ENCODE data around the gene ONECUT3.
A peak's percentile ranks its signal among the peaks of the same experiment; 100 is the strongest.
"Not testable (repeated sequence)": the region's sequence is repeated elsewhere in the genome, so short reads cannot be mapped to it uniquely, and the experiment has no call there.

ONECUT3 gene

GRCh38 chr19:1752757-1753728, at the start of gene ONECUT3:
TSS of gene ONECUT3 (plus strand) at chr19:1753506. CDS start at chr19:1753663, 157 bp downstream.
- no peak for DNase-seq (ENCODE audit: low read depth in 4 of 4, low spot score in 1 of 4)

DNA sequence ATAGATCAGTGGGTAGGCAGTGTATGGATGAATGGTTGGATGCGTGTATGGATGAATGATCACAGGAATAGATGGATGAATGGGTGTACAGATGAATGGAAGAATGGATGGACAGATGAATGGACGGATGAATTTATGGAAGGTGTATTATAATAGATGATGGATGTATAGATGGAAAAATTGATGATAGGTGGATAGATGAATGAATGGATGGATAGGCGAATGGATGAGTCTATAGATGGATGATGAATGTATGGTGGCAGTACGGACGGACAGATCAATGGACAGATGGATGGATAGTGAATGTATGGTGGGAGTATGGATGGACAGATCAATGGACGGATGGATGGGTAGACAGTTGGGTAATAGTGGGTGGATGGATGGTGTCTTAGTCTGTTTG, 49.0 kb upstream of the ONECUT3 start:
- DNase-seq (ENCODE audit: low read depth in 4 of 4, low spot score in 1 of 4) = no peak

GRCh38 chr19:1705367-1705766, 47.9 kb upstream of the ONECUT3 start:
- DNase-seq (ENCODE audit: low read depth in 4 of 4, low spot score in 1 of 4) = no peak

GRCh38 chr19:1706646-1707045, 46.7 kb upstream of the ONECUT3 start:
- DNase-seq (ENCODE audit: low read depth in 4 of 4, low spot score in 1 of 4) = not testable (repeated sequence)

- DNase-seq (ENCODE audit: low read depth in 4 of 4, low spot score in 1 of 4) = no peak
Observed at GRCh38 chr19:1707240-1707639, 46.1 kb upstream of the ONECUT3 start.

DNA sequence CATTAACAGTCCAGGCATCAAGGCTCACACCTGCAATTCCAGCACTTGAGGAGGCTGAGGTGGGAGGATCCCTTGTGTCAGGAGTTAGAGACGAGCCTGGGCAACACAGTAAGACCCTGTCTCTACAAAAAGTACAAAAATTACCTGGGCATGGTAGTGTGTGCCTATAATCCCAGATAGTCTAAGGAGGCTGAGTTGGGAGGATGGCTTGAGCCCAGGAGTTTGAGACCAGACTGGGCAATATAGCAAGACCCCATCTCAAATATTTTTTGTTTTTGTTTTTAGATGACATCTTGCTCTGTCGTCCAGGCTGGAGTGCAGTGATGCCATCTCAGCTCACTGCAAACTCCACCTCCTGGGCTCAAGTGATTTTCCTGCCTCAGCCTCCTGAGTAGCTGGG, 40.1 kb upstream of the ONECUT3 start:
- no peak for DNase-seq (ENCODE audit: low read depth in 4 of 4, low spot score in 1 of 4)

- DNase-seq (ENCODE audit: low read depth in 4 of 4, low spot score in 1 of 4) = no peak
Observed at GRCh38 chr19:1715540-1715939, 37.8 kb upstream of the ONECUT3 start.

DNA sequence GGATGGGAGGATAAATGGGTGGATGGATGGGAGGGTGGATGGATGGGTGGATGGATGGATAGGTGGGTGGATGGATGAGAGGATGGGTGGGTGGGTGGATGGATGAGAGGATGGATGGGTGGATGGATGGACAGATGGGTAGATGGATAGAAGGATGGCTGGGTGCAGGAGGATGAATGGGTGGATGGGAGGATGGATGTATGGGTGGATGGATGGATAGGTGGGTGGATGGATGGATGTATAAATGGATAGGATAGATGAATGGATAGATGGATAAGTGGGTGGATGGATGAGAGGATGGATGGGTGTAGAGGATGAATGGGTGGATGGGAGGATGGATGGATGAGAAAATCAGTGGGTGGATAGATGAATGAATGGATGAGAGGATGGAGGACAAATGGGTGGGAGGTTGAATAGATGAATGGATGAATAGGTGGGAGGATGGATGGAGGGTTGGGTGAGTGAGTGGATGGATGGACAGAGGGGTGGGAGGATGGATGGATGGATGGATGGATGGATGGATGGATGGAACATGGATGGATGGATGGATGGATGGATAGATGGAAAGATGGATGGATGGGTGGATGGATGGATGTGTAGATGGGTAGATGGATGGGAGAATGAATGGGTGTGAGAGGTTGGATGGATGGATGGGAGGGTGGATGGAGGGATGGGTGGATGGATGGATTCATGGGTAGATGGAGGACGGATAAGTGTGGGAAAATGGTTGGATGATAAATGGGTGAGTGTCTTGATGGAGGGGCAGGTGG, 35.9 kb upstream of the ONECUT3 start:
- DNase-seq (ENCODE audit: low read depth in 4 of 4, low spot score in 1 of 4) = no peak

- DNase-seq (ENCODE audit: low read depth in 4 of 4, low spot score in 1 of 4) = no peak
Observed at GRCh38 chr19:1717970-1718264, 35.4 kb upstream of the ONECUT3 start.

- no peak for DNase-seq (ENCODE audit: low read depth in 4 of 4, low spot score in 1 of 4)
Observed at GRCh38 chr19:1718420-1719291, 34.6 kb upstream of the ONECUT3 start.

GRCh38 chr19:1719519-1719918, 33.8 kb upstream of the ONECUT3 start:
- no peak for DNase-seq (ENCODE audit: low read depth in 4 of 4, low spot score in 1 of 4)

GRCh38 chr19:1720237-1720636, 33.1 kb upstream of the ONECUT3 start:
- no peak for DNase-seq (ENCODE audit: low read depth in 4 of 4, low spot score in 1 of 4)

DNA sequence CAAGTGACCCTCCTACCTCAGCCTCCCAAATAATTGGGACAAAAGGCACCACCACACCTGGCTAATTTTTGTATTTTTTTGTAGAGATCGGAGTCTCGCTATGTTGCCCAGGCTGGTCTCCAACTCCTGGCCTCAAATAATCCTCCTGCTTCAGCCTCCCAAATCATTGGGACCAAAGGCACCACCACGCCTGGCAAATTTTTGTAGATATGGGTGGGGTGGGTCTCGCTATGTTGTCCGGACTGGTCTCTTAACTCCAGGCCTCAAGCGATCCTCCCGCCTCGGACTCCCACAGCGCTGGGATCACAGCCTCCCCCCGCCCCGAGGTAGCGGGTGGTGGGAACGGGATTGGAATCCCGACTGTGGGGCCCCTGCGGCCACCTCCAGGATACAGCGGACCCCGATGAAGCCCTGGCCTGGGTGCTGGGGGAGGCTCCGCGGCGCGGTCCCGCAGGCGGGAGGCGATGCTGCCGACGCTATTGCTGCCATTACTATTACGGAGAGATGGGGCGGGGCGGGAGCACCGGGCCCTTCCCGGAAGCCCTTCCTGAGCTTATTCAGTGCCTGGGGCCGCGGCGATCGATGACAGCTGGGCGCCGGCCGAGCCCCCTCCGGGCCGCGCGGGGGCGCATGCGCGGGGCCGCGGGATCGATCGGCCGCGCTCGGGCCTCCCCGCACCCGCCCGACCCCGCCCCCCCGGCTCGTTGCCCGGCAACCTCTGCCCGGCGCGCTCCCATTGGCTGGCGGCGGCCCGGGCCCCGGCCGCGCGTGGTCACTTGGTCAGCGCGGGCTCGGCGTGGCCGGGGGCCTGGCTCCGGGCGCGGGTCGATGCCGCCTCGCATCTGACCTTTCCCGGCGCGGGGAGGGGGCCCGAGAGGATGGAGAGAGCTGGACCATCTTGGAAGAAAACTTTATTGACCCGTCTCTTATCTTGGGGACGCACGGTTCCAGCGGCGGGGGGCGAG, 27.9 kb upstream of the ONECUT3 start:
- DNase-seq (ENCODE audit: low read depth in 4 of 4, low spot score in 1 of 4) = peak in 2 of 4 experiments; percentile 20 to 38

DNA sequence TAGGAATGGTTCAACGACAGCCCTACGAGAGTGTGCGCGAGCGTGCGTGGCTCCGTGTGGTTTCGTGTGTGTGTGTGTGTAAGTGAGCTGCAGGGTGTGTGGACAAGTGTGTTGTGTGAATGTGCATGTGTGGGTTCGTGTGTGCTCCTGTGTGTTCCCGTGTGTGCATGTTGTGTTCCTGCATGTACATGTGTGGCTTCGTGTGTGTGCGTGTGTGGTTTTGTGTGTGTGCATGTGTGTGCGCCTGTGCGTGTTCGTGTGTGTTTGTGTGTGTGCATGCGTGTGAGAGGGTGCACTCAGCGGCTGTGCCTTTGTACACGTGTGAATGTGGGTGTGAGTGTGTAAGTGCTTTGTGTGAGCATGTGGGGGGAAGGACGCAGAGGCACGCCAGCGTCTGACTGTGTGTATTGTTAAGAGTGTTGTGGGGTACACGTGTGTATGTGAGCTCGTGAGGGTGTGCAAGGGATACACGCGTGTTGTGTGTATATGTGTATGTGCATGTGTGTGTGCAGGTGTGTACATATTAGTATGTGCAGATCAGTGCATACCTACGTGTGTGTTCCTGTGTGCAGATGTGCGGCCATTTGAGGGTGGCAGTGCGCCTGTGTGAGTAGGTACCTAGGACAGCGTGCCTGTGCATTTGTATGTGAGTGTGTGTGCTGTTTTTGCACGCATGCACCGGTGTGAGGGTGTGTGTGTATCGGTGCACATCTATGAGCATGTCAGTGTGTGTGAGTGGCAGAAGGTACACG, 24.3 kb upstream of the ONECUT3 start:
- DNase-seq (ENCODE audit: low read depth in 4 of 4, low spot score in 1 of 4) = no peak

DNA sequence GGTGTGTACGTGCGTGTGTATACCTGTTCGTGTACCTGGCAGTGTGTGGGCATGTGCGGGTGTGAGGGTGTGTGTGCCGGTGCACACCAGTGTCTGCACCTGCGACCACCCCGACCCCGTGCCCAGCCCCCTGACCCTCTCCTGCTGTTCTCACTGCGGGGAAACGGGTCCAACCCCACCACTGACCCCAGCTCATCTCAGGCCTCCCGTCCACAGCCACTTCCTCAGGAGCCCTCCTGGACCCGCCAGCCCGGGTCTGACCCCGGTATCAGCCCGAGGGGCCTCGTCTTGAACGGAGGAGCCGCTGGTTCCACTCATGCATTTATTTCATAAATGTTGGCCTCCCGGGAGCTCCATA, 23.8 kb upstream of the ONECUT3 start:
- no peak for DNase-seq (ENCODE audit: low read depth in 4 of 4, low spot score in 1 of 4)

DNA sequence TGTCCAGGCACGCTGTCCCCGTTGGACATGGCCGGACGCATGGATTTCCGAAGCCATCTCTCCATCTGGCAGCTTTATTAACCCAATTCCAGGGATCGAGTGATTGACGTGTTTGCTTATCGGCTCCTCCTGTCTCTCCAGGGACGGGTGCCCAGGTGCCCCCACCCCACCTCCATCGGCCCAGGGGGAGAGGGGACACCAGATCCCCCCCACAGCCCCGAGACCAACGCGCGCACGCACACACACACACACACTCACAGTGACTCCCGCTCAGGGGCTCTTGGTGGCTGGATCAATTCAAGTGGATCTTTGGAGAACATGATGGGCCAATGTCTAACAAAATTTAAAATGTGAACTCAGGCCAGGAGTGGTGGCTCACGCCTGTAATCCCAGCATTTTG, 23.1 kb upstream of the ONECUT3 start:
- DNase-seq (ENCODE audit: low read depth in 4 of 4, low spot score in 1 of 4) = no peak

DNA sequence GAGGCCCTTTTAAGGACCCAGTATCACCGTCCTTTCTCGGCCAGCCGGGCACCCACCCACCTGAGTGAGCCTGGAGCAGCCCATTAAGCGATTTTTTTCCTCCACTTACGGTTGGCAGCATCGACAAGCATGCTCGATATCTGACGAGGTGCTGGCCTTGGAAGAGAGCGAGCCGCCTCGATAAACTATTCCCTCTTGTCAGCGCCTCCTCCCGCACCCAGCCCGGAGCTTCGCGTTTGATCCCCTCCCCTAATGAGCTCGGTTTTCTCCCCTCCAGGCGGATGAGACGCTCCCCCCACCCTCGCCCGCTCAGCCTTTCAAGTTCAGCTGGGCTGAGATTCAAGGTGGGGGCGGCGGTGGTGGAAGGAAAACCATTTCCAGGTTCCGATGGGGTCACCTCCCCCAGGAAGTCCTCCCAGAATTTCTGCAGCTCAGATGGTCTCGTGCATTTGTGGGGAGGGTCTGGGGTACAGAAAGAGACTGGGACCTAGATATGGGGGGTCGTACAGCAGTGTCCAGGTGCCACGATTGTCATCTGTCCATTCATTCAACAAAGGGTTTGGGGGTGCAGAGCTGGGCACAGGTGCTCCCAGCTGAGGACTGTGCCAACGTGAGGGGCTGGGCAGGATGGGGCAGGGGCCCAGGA, 18.9 kb upstream of the ONECUT3 start:
- no peak for DNase-seq (ENCODE audit: low read depth in 4 of 4, low spot score in 1 of 4)

- no peak for DNase-seq (ENCODE audit: low read depth in 4 of 4, low spot score in 1 of 4)
Observed at GRCh38 chr19:1736280-1736679, 17.0 kb upstream of the ONECUT3 start.

- no peak for DNase-seq (ENCODE audit: low read depth in 4 of 4, low spot score in 1 of 4)
Observed at GRCh38 chr19:1736927-1737326, 16.4 kb upstream of the ONECUT3 start.

All from stimulated activated CD4-positive, alpha-beta T cell treated with anti-CD3 and anti-CD28 coated beads, Interleukin-1b, Interleukin-23, amount 100 ng/mL, for 24 hours (primary cell).